OCI-LY1 (cell line): ENCODE measurements around the gene EDA.

Experiments
- H2AFZ ChIP-seq: fragments of 200-600 bp; sonication (generic), shearing (Covaris generic); 2 replicates; pipeline ENCODE4 v1.6.0; 2014; ENCODE audit warnings: antibody characterized with exemption, mild to moderate bottlenecking, low read length
- H3F3A ChIP-seq: fragments of 200-600 bp; sonication (generic), shearing (Covaris generic); 2 replicates; pipeline ENCODE4 v1.6.0; 2014; ENCODE audit warnings: mild to moderate bottlenecking, antibody characterized with exemption, low read length, moderate library complexity; ENCODE audit not compliant: insufficient read depth
- H3K27ac ChIP-seq: fragments of 200-600 bp; sonication (generic); 2 replicates; pipeline ENCODE4 v1.5.1; 2014; ENCODE audit warnings: low read length, mixed run types, mild to moderate bottlenecking, low read depth; ENCODE audit not compliant: poor library complexity, severe bottlenecking
- H3K27me3 ChIP-seq: fragments of 200-600 bp; sonication (generic); 2 replicates; pipeline ENCODE4 v1.6.0; 2014; ENCODE audit warnings: antibody characterized with exemption, mild to moderate bottlenecking, low read length, moderate library complexity; ENCODE audit not compliant: insufficient read depth
- H3K36me3 ChIP-seq: fragments of 200-600 bp; sonication (generic); 2 replicates; pipeline ENCODE4 v1.6.1; 2014; ENCODE audit warnings: mild to moderate bottlenecking, antibody characterized with exemption, low read length, moderate library complexity, mixed read lengths; ENCODE audit not compliant: insufficient read depth
- H3K4me1 ChIP-seq: fragments of 200-600 bp; sonication (generic); 2 replicates; pipeline ENCODE4 v1.5.1; 2014; ENCODE audit warnings: mild to moderate bottlenecking, low read length, moderate library complexity; ENCODE audit not compliant: insufficient read depth, severe bottlenecking
- H3K4me2 ChIP-seq: fragments of 200-600 bp; sonication (generic), shearing (Covaris generic); 2 replicates; pipeline ENCODE4 v1.6.1; 2014; ENCODE audit warnings: low read length
- H3K4me3 ChIP-seq: fragments of 200-600 bp; sonication (generic); 2 replicates; pipeline ENCODE4 v1.5.1; 2014; ENCODE audit warnings: low read length, low read depth, mild to moderate bottlenecking, mixed read lengths; ENCODE audit not compliant: poor library complexity, severe bottlenecking
- H3K79me2 ChIP-seq: fragments of 200-600 bp; shearing (Covaris generic); 2 replicates; pipeline ENCODE4 v1.6.1; 2016; ENCODE audit warnings: mixed run types, low read length, mixed read lengths; ENCODE audit not compliant: insufficient read depth
- H3K9ac ChIP-seq: fragments of 200-600 bp; sonication (generic), shearing (Covaris generic); 2 replicates; pipeline ENCODE4 v1.6.1; 2014; ENCODE audit warnings: mild to moderate bottlenecking, low read length, mixed read lengths
- H3K9me2 ChIP-seq: fragments of 200-600 bp; sonication (generic), shearing (Covaris generic); 2 replicates; pipeline ENCODE4 v1.6.1; 2014; ENCODE audit warnings: low read depth, mild to moderate bottlenecking, low read length, mixed read lengths
- H3K9me3 ChIP-seq: fragments of 200-600 bp; shearing (Covaris generic); 2 replicates; pipeline ENCODE4 v1.6.1; 2014; ENCODE audit warnings: low read length, mixed read lengths
- H4K20me1 ChIP-seq: fragments of 200-600 bp; sonication (generic), shearing (Covaris generic); 2 replicates; pipeline ENCODE4 v1.6.0; 2016; ENCODE audit warnings: mild to moderate bottlenecking, low read length; ENCODE audit not compliant: insufficient read depth
- EZH2 ChIP-seq: fragments of 200-600 bp; sonication (generic), shearing (Covaris generic); IDR thresholded peaks from 2 replicates; pipeline ENCODE4 v1.8.0; 2017; ENCODE audit warnings: borderline replicate concordance, mixed run types, mild to moderate bottlenecking, antibody characterized with exemption, low read length, moderate library complexity, mixed read lengths
- TF ChIP-seq, protein P1 (sequence below): fragments of 200-600 bp; sonication (generic), shearing (Covaris generic); IDR thresholded peaks from 2 replicates; pipeline ENCODE4 v1.5.1; 2017; ENCODE audit warnings: mild to moderate bottlenecking, antibody characterized with exemption, low read length, moderate library complexity, mixed read lengths

Gene EDA

DNA sequence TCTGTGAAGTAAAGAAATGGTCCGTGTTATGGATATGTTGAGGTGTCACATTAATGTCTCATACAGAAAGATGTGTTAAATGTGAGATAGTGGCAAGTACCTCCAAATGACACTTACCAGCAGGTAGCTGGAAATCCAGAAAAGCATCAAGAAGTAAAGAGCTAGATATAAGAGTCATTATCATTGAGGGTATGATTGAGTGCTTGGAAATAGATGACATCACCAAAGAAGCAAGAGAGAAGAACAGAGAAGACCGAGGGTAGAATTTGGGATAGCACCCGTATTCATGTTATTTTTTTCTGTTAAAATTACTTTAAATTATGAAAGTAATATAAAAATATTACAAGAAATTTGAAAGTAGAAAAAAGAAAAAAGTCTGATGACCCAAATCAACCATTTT is 15.7 kb upstream of the EDA start:
- TF ChIP-seq EZH2: no peak
- TF ChIP-seq, protein P1, sequence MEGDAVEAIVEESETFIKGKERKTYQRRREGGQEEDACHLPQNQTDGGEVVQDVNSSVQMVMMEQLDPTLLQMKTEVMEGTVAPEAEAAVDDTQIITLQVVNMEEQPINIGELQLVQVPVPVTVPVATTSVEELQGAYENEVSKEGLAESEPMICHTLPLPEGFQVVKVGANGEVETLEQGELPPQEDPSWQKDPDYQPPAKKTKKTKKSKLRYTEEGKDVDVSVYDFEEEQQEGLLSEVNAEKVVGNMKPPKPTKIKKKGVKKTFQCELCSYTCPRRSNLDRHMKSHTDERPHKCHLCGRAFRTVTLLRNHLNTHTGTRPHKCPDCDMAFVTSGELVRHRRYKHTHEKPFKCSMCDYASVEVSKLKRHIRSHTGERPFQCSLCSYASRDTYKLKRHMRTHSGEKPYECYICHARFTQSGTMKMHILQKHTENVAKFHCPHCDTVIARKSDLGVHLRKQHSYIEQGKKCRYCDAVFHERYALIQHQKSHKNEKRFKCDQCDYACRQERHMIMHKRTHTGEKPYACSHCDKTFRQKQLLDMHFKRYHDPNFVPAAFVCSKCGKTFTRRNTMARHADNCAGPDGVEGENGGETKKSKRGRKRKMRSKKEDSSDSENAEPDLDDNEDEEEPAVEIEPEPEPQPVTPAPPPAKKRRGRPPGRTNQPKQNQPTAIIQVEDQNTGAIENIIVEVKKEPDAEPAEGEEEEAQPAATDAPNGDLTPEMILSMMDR: no peak
- no peaks in the 10 kb centered on the region for H3F3A ChIP-seq
- H2AFZ ChIP-seq: no peak overlapping the region
- H3K9ac ChIP-seq: no peak overlapping the region
- H3K4me2 ChIP-seq: no peak overlapping the region
- no peak overlapping the region for H3K4me3 ChIP-seq
- no peaks in the 10 kb centered on the region for H4K20me1 ChIP-seq
- H3K4me1 ChIP-seq: no peaks in the 10 kb centered on the region
- H3K27ac ChIP-seq: no peak overlapping the region
- no peaks in the 10 kb centered on the region for H3K9me2 ChIP-seq
- H3K9me3 ChIP-seq: no peaks in the 10 kb centered on the region
- H3K79me2 ChIP-seq: no peaks in the 10 kb centered on the region
- no peaks in the 10 kb centered on the region for H3K27me3 ChIP-seq
- no peaks in the 10 kb centered on the region for H3K36me3 ChIP-seq

DNA sequence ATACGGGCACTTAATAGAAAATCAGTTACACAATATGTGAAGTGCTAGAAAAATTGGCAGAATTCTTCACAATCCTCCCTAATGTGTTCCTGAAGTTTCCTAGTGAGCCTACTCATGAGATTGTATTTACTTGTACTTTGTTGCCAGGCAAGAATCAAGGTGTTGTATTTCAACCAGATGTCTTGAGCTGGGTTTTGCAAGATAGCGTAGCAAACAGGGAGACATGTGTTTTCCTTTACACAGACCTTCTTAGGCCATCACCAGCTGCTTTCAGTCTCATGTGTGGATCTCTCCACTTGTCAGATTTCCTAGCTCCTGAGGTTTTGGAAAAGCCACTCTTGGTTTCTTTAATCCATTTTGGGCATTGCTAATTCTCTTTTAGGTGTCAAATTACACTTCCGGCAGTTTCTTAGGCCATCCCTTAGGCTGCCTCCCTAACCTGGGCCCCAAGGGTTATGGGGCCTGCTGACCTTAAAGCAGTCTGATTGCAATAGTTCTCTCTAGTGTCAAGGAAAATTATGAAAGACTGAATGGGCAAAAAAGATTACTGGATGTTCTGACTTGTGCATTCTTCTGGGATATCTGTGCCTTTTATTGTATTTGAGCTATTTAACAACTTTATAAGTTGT is 12.2 kb upstream of the EDA start:
- H3K9ac ChIP-seq: no peak overlapping the region
- no peaks in the 10 kb centered on the region for H4K20me1 ChIP-seq
- H3K9me2 ChIP-seq: no peaks in the 10 kb centered on the region
- no peaks in the 10 kb centered on the region for H3K36me3 ChIP-seq
- no peak overlapping the region for H3K4me2 ChIP-seq
- H3K27ac ChIP-seq: no peak overlapping the region
- no peaks in the 10 kb centered on the region for H3K4me1 ChIP-seq
- H3K4me3 ChIP-seq: no peak overlapping the region
- no peaks in the 10 kb centered on the region for H3K9me3 ChIP-seq
- no peaks in the 10 kb centered on the region for H3K27me3 ChIP-seq
- no peaks in the 10 kb centered on the region for H3F3A ChIP-seq
- no peak overlapping the region for H2AFZ ChIP-seq
- TF ChIP-seq, protein P1: no peak
- no peak for TF ChIP-seq EZH2
- H3K79me2 ChIP-seq: no peaks in the 10 kb centered on the region

DNA sequence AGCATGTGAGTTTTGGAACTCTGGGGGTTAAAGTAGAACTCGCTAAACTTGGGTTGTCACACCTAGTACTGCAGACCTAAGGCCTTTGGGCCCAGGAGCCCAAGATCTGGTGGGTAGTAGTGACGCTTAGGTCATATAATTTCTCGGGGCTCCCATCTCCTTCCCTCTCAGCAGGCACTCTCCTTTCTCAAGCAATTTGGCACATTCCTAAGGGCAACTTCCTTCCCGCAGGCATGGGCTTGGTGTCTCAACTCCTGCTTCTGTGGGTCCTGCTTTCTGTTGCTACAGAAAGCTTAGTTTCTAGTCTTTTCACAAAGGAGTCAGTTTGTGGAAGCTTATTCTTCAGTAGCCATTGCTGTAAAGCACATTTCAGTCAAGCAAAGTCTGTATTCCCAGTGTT is 10.4 kb upstream of the EDA start:
- no peak overlapping the region for H3K27ac ChIP-seq
- H3K27me3 ChIP-seq: no peaks in the 10 kb centered on the region
- no peaks in the 10 kb centered on the region for H3K36me3 ChIP-seq
- H4K20me1 ChIP-seq: no peaks in the 10 kb centered on the region
- H2AFZ ChIP-seq: no peak overlapping the region
- H3K79me2 ChIP-seq: no peaks in the 10 kb centered on the region
- H3K4me3 ChIP-seq: no peak overlapping the region
- H3K4me2 ChIP-seq: no peak overlapping the region
- H3K9me3 ChIP-seq: no peaks in the 10 kb centered on the region
- TF ChIP-seq, protein P1: no peak
- no peak for TF ChIP-seq EZH2
- no peak overlapping the region for H3K9ac ChIP-seq
- no peaks in the 10 kb centered on the region for H3K9me2 ChIP-seq
- H3K4me1 ChIP-seq: no peaks in the 10 kb centered on the region
- H3F3A ChIP-seq: no peaks in the 10 kb centered on the region
